PC-9 (cell line): ENCODE measurements around the gene LIPE.

ENCODE experiments used
- EZH2 ChIP-seq: fragments of 200-600 bp; sonication (generic); IDR thresholded peaks from 2 replicates; pipeline ENCODE4 v1.8.0; 2017; ENCODE audit warnings: antibody characterized with exemption, low read depth
- TF ChIP-seq, protein P1 (sequence below): fragments of 200-600 bp; sonication (generic); conservative IDR thresholded peaks from 2 replicates; pipeline ENCODE4 v1.6.1; 2017; ENCODE audit warnings: mixed run types, antibody characterized with exemption, mild to moderate bottlenecking, moderate library complexity

DNA sequence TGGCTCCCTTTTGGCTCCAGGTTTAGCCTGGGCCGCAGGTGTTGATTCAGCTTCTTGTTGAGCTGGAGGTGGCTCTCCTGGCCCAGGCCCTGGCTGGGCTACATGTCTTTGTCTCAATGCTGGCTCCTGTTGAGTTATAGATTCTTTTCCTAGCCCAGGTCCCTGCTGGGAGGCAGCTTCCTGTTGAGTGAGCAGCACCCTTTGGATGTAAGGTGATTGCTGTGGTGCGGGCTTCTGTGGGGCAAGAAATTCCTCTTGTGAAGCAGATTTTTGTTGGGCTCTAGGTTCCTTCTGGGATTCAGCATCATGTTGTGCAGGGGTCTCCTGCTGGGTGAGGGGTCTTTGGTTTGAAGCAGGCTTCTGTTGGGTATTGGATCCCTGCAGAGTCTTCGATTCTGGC is 545 bp downstream of the LIPE start:
- TF ChIP-seq, protein P1, sequence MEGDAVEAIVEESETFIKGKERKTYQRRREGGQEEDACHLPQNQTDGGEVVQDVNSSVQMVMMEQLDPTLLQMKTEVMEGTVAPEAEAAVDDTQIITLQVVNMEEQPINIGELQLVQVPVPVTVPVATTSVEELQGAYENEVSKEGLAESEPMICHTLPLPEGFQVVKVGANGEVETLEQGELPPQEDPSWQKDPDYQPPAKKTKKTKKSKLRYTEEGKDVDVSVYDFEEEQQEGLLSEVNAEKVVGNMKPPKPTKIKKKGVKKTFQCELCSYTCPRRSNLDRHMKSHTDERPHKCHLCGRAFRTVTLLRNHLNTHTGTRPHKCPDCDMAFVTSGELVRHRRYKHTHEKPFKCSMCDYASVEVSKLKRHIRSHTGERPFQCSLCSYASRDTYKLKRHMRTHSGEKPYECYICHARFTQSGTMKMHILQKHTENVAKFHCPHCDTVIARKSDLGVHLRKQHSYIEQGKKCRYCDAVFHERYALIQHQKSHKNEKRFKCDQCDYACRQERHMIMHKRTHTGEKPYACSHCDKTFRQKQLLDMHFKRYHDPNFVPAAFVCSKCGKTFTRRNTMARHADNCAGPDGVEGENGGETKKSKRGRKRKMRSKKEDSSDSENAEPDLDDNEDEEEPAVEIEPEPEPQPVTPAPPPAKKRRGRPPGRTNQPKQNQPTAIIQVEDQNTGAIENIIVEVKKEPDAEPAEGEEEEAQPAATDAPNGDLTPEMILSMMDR: no peak
- no peak for TF ChIP-seq EZH2
